SK-N-SH treated with all-trans-retinoic acid at 6 μM for 48 hours (cell line): ENCODE data around the gene CDK6.

Experiments
- ARNTL ChIP-seq: fragments of 450-650 bp; formaldehyde crosslinking; IDR thresholded peaks from 2 replicates; pipeline ENCODE4 v1.5.0; 2020; ENCODE audit warnings: low read depth, mild to moderate bottlenecking, moderate library complexity, borderline replicate concordance
- CSDC2 ChIP-seq: fragments of 250-450 bp; sonication (Bioruptor Pico); IDR thresholded peaks from 2 replicates; pipeline ENCODE4 v1.5.0; 2020; ENCODE audit warnings: mild to moderate bottlenecking, moderate library complexity
- GLIS3 ChIP-seq: fragments of 250-450 bp; sonication (Bioruptor Pico); IDR thresholded peaks from 2 replicates; pipeline ENCODE4 v1.5.0; 2020; ENCODE audit warnings: mild to moderate bottlenecking, moderate library complexity
- POU6F1 ChIP-seq: fragments of 250-450 bp; sonication (Bioruptor Pico); IDR thresholded peaks from 2 replicates; pipeline ENCODE4 v1.8.0; 2021; ENCODE audit warnings: low read depth, mild to moderate bottlenecking, moderate library complexity, borderline replicate concordance
- RARB ChIP-seq: fragments of 250-450 bp; sonication (Bioruptor Pico); IDR thresholded peaks from 2 replicates; pipeline ENCODE4 v1.8.0; 2021; ENCODE audit warnings: mild to moderate bottlenecking, moderate library complexity
- SNAI2 ChIP-seq: fragments of 250-450 bp; sonication (Bioruptor Pico); IDR thresholded peaks from 2 replicates; pipeline ENCODE4 v1.5.0; 2020; ENCODE audit warnings: mild to moderate bottlenecking, moderate library complexity
- TOX ChIP-seq: fragments of 250-450 bp; sonication (Bioruptor Pico); IDR thresholded peaks from 2 replicates; pipeline ENCODE4 v1.8.0; 2021; ENCODE audit warnings: mild to moderate bottlenecking, moderate library complexity, borderline replicate concordance
- ZNF8 ChIP-seq: fragments of 450-650 bp; formaldehyde crosslinking; IDR thresholded peaks from 2 replicates; pipeline ENCODE4 v1.5.0; 2020; ENCODE audit warnings: mild to moderate bottlenecking, moderate library complexity

GRCh38 chr7:92657391-92657790, 179.0 kb downstream of the CDK6 start:
- TF ChIP-seq RARB (CRISPR knock-in tag) (no peak), ZNF8 (CRISPR knock-in tag) (no peak), TOX (no peak), POU6F1 (CRISPR knock-in tag) (no peak), GLIS3 (CRISPR knock-in tag) (no peak), SNAI2 (no peak), ARNTL (CRISPR knock-in tag) (no peak), CSDC2 (CRISPR knock-in tag) (no peak)
